ENCODE measurements around the gene MCTP1. TPM values are rescaled to one million over a fixed set of nuclear protein-coding genes. Genes with fewer than 3 reads are reported as not detected.

Gene MCTP1
- total RNA-seq, 2 donors from 2014 or later = 22.1 to 256 TPM

- H3K9me3 ChIP-seq = no peaks in the 10 kb centered on the region
- TF ChIP-seq, protein P1, sequence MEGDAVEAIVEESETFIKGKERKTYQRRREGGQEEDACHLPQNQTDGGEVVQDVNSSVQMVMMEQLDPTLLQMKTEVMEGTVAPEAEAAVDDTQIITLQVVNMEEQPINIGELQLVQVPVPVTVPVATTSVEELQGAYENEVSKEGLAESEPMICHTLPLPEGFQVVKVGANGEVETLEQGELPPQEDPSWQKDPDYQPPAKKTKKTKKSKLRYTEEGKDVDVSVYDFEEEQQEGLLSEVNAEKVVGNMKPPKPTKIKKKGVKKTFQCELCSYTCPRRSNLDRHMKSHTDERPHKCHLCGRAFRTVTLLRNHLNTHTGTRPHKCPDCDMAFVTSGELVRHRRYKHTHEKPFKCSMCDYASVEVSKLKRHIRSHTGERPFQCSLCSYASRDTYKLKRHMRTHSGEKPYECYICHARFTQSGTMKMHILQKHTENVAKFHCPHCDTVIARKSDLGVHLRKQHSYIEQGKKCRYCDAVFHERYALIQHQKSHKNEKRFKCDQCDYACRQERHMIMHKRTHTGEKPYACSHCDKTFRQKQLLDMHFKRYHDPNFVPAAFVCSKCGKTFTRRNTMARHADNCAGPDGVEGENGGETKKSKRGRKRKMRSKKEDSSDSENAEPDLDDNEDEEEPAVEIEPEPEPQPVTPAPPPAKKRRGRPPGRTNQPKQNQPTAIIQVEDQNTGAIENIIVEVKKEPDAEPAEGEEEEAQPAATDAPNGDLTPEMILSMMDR (IDR thresholded peaks at IDR 0.05) = no peak
- no peaks in the 10 kb centered on the region for H3K4me1 ChIP-seq (ENCODE audit: control insufficient read depth in 1 of 2, low read depth in 2 of 2)
- no peaks in the 10 kb centered on the region for H3K27me3 ChIP-seq (replicated peaks; ENCODE audit: insufficient read depth)
- H3K4me3 ChIP-seq = no peak overlapping the region
- ATAC-seq (ENCODE audit: insufficient number of reproducible peaks, low FRiP score, low read depth) (no peak), DNase-seq (ENCODE audit: low spot score) (no peak)
- no peak overlapping the region for H3K27ac ChIP-seq
- H3K36me3 ChIP-seq = no peaks in the 10 kb centered on the region
Observed at GRCh38 chr5:94784536-94785505, 500.1 kb downstream of the MCTP1 start.

- Histone ChIP-seq H3K9me3 (no peaks in the 10 kb centered on the region), H3K4me3 (no peak overlapping the region), H3K27ac (no peak overlapping the region), H3K36me3 (no peaks in the 10 kb centered on the region), H3K27me3 (replicated peaks; ENCODE audit: insufficient read depth) (no peaks in the 10 kb centered on the region), H3K4me1 (ENCODE audit: control insufficient read depth in 1 of 2, low read depth in 2 of 2) (no peaks in the 10 kb centered on the region)
- ATAC-seq (ENCODE audit: insufficient number of reproducible peaks, low FRiP score, low read depth) (no peak), DNase-seq (ENCODE audit: low spot score) (no peak)
- TF ChIP-seq, protein P1 (IDR thresholded peaks at IDR 0.05) = no peak
Observed at GRCh38 chr5:94782383-94782782, 502.5 kb downstream of the MCTP1 start.

DNA sequence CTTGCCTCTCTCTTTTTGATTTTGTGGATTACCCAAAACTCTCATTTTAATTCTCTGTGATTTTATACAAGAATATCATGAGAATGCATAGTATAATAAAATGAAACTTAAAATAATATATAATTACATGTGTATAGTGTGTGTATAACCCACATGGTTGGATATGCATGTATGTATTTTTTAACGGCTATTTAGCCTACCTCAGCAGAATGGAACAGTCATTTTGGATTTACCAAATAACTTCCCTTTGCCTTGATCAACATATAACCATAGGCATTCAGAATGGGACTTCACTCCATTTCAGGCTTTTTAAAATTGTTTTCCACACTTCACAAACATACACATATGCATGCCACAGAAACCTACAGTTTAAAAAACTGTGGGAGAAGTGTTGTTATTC, 505.2 kb downstream of the MCTP1 start:
- Histone ChIP-seq H3K27ac (no peak overlapping the region), H3K27me3 (replicated peaks; ENCODE audit: insufficient read depth) (no peaks in the 10 kb centered on the region), H3K9me3 (no peaks in the 10 kb centered on the region), H3K4me1 (ENCODE audit: control insufficient read depth in 1 of 2, low read depth in 2 of 2) (no peaks in the 10 kb centered on the region), H3K36me3 (no peaks in the 10 kb centered on the region), H3K4me3 (no peak overlapping the region)
- DNase-seq (ENCODE audit: low spot score) = no peak
- TF ChIP-seq, protein P1 (IDR thresholded peaks at IDR 0.05) = no peak
- ATAC-seq (ENCODE audit: insufficient number of reproducible peaks, low FRiP score, low read depth) = no peak

- Histone ChIP-seq H3K36me3 (no peaks in the 10 kb centered on the region), H3K4me1 (ENCODE audit: control insufficient read depth in 1 of 2, low read depth in 2 of 2) (no peaks in the 10 kb centered on the region), H3K4me3 (no peak overlapping the region), H3K27me3 (replicated peaks; ENCODE audit: insufficient read depth) (no peaks in the 10 kb centered on the region), H3K27ac (no peak overlapping the region), H3K9me3 (no peaks in the 10 kb centered on the region)
- TF ChIP-seq, protein P1 (IDR thresholded peaks at IDR 0.05) = no peak
- DNase-seq (ENCODE audit: low spot score) (no peak), ATAC-seq (ENCODE audit: insufficient number of reproducible peaks, low FRiP score, low read depth) (no peak)
Observed at GRCh38 chr5:94778732-94779131, 506.2 kb downstream of the MCTP1 start.

DNA sequence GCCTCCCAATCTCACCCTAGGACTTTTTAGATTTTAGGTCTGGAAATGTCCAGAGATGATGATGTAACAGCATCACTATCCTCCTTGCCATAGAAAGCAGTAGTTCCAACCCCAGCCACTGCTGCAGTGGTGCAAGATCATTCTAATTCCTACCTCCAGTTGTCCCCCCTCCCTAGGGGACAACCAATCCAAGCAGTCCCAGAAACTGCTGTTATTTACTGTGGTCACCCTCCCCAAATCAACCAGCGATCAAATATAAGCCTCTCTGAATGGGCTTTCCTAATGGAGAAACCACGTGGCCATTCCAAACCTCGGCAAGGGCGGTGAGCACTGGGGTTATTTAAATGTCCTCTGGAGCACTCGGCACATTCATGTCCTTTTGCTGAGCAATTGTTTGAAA, 506.6 kb downstream of the MCTP1 start:
- H3K9me3 ChIP-seq = no peaks in the 10 kb centered on the region
- no peak overlapping the region for H3K27ac ChIP-seq
- ATAC-seq (ENCODE audit: insufficient number of reproducible peaks, low FRiP score, low read depth) (no peak), DNase-seq (ENCODE audit: low spot score) (no peak)
- H3K27me3 ChIP-seq (replicated peaks; ENCODE audit: insufficient read depth) = no peaks in the 10 kb centered on the region
- H3K4me3 ChIP-seq = no peak overlapping the region
- TF ChIP-seq, protein P1 (IDR thresholded peaks at IDR 0.05) = no peak
- no peaks in the 10 kb centered on the region for H3K4me1 ChIP-seq (ENCODE audit: control insufficient read depth in 1 of 2, low read depth in 2 of 2)
- no peaks in the 10 kb centered on the region for H3K36me3 ChIP-seq
